Myometrial cell (primary cell): ENCODE data around the gene HPD. TPM values are rescaled to one million over a fixed set of nuclear protein-coding genes. Genes with fewer than 3 reads are reported as not detected.

Experiments
- total RNA-seq: library from RNA; depleted of rRNA; stranded (reverse); fragments of >200 nt; gene quantifications from 2 replicates; pipeline ENCODE4 v1.2.3, GENCODE V29; 2015

The HPD gene
- 1.2 and 2.8 TPM in 2 replicates for total RNA-seq

DNA sequence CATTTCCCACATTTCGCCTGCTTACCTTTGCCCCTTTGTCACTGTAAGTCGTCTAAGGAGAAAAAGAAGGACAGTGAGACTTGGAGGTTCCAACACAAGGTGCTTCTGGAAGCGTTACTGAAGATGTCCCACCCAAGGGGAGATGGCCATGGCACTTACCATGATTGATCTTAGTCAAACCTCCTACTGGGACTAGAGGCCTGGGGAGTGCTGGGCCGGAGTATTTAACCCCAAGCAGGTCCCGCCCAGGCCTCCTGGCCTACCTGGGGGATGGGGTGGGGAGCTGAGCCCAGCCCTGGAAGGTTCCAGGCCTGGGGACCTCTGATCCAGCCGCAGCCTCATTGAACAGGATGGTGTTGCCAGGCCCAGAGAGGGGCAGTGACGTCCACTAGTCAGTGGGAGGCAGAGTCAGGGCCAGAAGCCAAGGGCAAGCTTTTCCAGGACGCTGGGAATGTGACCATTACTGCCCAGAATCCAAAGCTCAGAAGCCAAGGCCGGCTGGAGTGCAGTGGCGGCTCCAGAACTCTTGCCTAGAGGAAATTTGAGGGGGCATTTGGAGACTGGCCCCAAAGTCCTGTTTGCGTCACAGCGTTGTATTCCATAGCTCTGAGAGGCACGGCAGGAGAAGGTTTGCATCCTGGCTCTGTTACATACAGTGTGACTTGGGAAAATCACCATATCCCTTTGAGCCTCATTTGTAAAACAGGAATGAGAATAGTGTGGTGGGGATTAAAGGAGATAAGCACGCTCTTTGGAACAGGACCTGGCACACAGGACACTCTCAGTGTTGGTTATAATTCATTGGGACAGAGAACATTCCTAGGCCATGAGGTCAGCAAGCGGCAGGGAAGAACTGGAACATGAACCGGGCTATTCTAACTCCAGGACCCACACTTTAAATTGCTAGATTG, at the start of gene HPD:
Gene HPD (minus strand): TSS at position 198 of the 911 bp plus-strand sequence. CDS start 36 bp downstream, at position 162.

GRCh38 chr12:121888478-121889273, 30.0 kb upstream of the HPD start, which contains the start of gene PSMD9:
Gene PSMD9, plus strand, starts transcription at chr12:121888790. Its CDS starts 67 bp downstream, at chr12:121888857.

GRCh38 chr12:121803861-121804416, 54.7 kb downstream of the HPD start, which contains the start of gene SETD1B:
Gene SETD1B, plus strand, starts transcription at chr12:121804009. Its CDS starts 729 bp downstream, at chr12:121804738.

GRCh38 chr12:121793440-121793837, 65.2 kb downstream of the HPD start, which contains the start of gene RHOF:
Gene RHOF, minus strand, starts transcription at chr12:121793688. Its CDS starts 55 bp downstream, at chr12:121793633.

Other genes starting within 250 kb of the HPD start
- gene ORAI1, start 232.3 kb downstream of the HPD start, total RNA-seq, result 9.0 and 16.1 TPM in 2 replicates
- gene MORN3, start 189.2 kb downstream of the HPD start, total RNA-seq, result under 0.01 TPM in 2 replicates
- 8.6 and 13.6 TPM in 2 replicates for gene TMEM120B, start 146.1 kb downstream of the HPD start, total RNA-seq
- gene RHOF, start 65.2 kb downstream of the HPD start, total RNA-seq, result 14.9 and 15.0 TPM in 2 replicates
- 2.0 and 3.2 TPM in 2 replicates for gene SETD1B, start 54.9 kb downstream of the HPD start, total RNA-seq
- 120 and 142 TPM in 2 replicates for gene PSMD9, start 29.9 kb upstream of the HPD start, total RNA-seq
- 2.0 and 6.2 TPM in 2 replicates for gene CFAP251, start 59.7 kb upstream of the HPD start, total RNA-seq
- gene BCL7A, start 163.0 kb upstream of the HPD start, total RNA-seq, result 0.29 and 1.9 TPM in 2 replicates
- gene MLXIP, start 219.9 kb upstream of the HPD start, total RNA-seq, result 13.3 and 17.7 TPM in 2 replicates